Nephron (organoid): Measurements from ENCODE around the gene RESF1.

Experiments
- H3K27ac Mint-ChIP-seq, 3 experiments: 2 replicates each; pipeline ENCODE4 v1.8.0; 2020; ENCODE audit warnings: mixed read lengths in 3 of 3, mild to moderate bottlenecking in 2 of 3, moderate library complexity in 1 of 3
- H3K27me3 Mint-ChIP-seq: 2 replicates; pipeline ENCODE4 v1.8.0; 2021; ENCODE audit warnings: low read depth, mild to moderate bottlenecking, moderate library complexity, mixed read lengths
- H3K36me3 Mint-ChIP-seq: 2 replicates; pipeline ENCODE4 v1.8.0; 2020; ENCODE audit warnings: low read depth, mixed read lengths
- H3K4me1 Mint-ChIP-seq: 2 replicates; pipeline ENCODE4 v1.8.0; 2020; ENCODE audit warnings: mixed read lengths
- H3K4me3 Mint-ChIP-seq, 3 experiments: 2 replicates each; pipeline ENCODE4 v1.8.0; 2020; ENCODE audit warnings: mild to moderate bottlenecking in 3 of 3, mixed read lengths in 3 of 3, moderate library complexity in 2 of 3
- H3K9me3 Mint-ChIP-seq: 2 replicates; pipeline ENCODE4 v1.8.0; 2020; ENCODE audit warnings: mixed read lengths
- CTCF ChIP-seq, 3 experiments: fragments of 200-600 bp; sonication (generic); IDR thresholded peaks; one replicate each; pipeline ENCODE4 v1.5.0; 2021; ENCODE audit warnings: antibody characterized with exemption in 3 of 3; ENCODE audit not compliant: unreplicated experiment in 3 of 3

The RESF1 gene

GRCh38 chr12:31950088-31950487 is 9.1 kb upstream of the RESF1 start:
- H3K27ac Mint-ChIP-seq, result no peak overlapping the region

GRCh38 chr12:31950492-31950891 is 8.7 kb upstream of the RESF1 start:
- TF ChIP-seq CTCF (IDR thresholded peaks at IDR 0.05; ENCODE audit: unreplicated experiment in 3 of 3), result no peak
- peaks cover 16% of the 10 kb centered on the region for H3K9me3 Mint-ChIP-seq
- H3K4me1 Mint-ChIP-seq, result no peaks in the 10 kb centered on the region
- H3K36me3 Mint-ChIP-seq, result peaks cover 23% of the 10 kb centered on the region
- no peak overlapping the region for H3K27ac Mint-ChIP-seq
- H3K4me3 Mint-ChIP-seq, result no peak overlapping the region
- no peaks in the 10 kb centered on the region for H3K27me3 Mint-ChIP-seq

More at GRCh38 chr12:31950088-31950487, 9.1 kb upstream of the RESF1 start:
- H3K9me3 Mint-ChIP-seq, result peaks cover 16% of the 10 kb centered on the region
- no peaks in the 10 kb centered on the region for H3K4me1 Mint-ChIP-seq
- TF ChIP-seq CTCF (IDR thresholded peaks at IDR 0.05; ENCODE audit: unreplicated experiment in 3 of 3), result no peak
- H3K4me3 Mint-ChIP-seq, result no peak overlapping the region
- H3K27me3 Mint-ChIP-seq, result no peaks in the 10 kb centered on the region
- peaks cover 23% of the 10 kb centered on the region for H3K36me3 Mint-ChIP-seq

- Mint-ChIP-seq H3K27ac (no peak overlapping the region), H3K9me3 (peaks cover 12% of the 10 kb centered on the region), H3K27me3 (no peaks in the 10 kb centered on the region), H3K36me3 (peaks cover 20% of the 10 kb centered on the region), H3K4me3 (no peak overlapping the region), H3K4me1 (no peaks in the 10 kb centered on the region)
- no peak for TF ChIP-seq CTCF (IDR thresholded peaks at IDR 0.05; ENCODE audit: unreplicated experiment in 3 of 3)
Measured at GRCh38 chr12:31951008-31951407, 8.2 kb upstream of the RESF1 start.

- Mint-ChIP-seq H3K4me3 (no peak overlapping the region), H3K27ac (no peak overlapping the region), H3K9me3 (peaks cover 15% of the 10 kb centered on the region), H3K4me1 (no peaks in the 10 kb centered on the region), H3K27me3 (no peaks in the 10 kb centered on the region), H3K36me3 (peaks cover 22% of the 10 kb centered on the region)
- TF ChIP-seq CTCF (IDR thresholded peaks at IDR 0.05; ENCODE audit: unreplicated experiment in 3 of 3), result no peak
Measured at GRCh38 chr12:31951939-31952338, 7.3 kb upstream of the RESF1 start.

GRCh38 chr12:31952418-31952817 is 6.8 kb upstream of the RESF1 start:
- Mint-ChIP-seq H3K4me3 (no peak overlapping the region), H3K36me3 (peaks cover 18% of the 10 kb centered on the region), H3K9me3 (peaks cover 14% of the 10 kb centered on the region), H3K27me3 (no peaks in the 10 kb centered on the region), H3K4me1 (no peaks in the 10 kb centered on the region), H3K27ac (no peak overlapping the region)
- no peak for TF ChIP-seq CTCF (IDR thresholded peaks at IDR 0.05; ENCODE audit: unreplicated experiment in 3 of 3)
